ENCODE data around the gene OR1S1. TPM values are rescaled to one million over a fixed set of nuclear protein-coding genes. Genes with fewer than 3 reads are reported as not detected.

OR1S1 gene
- total RNA-seq, 1 donor from 2014 or later = not detected

DNA sequence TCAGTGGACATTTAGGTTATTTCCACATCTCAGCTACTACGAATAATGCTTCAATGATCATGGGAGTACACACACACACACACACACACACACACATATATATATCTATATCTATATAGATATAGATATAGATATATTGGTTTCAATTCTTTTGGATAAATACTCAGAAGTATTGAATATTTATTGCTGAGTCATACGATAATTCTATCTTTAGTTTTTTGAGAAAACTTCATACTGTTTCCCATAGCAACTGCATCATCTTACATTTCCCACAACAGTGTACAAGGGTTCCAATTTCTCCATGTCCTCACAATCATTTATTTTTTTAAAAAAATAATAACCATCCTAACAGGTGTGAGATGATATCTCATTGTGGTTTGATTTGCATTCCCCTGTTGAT, 16.6 kb upstream of the OR1S1 start:
- H3K4me3 ChIP-seq = no peak overlapping the region
- H3K27ac ChIP-seq (replicated peaks) = no peak overlapping the region
- no peaks in the 10 kb centered on the region for H3K4me1 ChIP-seq
- peaks cover 29% of the 10 kb centered on the region for H3K9me3 ChIP-seq (replicated peaks)
- H3K27me3 ChIP-seq (ENCODE audit: low read depth) = no peaks in the 10 kb centered on the region
- TF ChIP-seq, protein P1, sequence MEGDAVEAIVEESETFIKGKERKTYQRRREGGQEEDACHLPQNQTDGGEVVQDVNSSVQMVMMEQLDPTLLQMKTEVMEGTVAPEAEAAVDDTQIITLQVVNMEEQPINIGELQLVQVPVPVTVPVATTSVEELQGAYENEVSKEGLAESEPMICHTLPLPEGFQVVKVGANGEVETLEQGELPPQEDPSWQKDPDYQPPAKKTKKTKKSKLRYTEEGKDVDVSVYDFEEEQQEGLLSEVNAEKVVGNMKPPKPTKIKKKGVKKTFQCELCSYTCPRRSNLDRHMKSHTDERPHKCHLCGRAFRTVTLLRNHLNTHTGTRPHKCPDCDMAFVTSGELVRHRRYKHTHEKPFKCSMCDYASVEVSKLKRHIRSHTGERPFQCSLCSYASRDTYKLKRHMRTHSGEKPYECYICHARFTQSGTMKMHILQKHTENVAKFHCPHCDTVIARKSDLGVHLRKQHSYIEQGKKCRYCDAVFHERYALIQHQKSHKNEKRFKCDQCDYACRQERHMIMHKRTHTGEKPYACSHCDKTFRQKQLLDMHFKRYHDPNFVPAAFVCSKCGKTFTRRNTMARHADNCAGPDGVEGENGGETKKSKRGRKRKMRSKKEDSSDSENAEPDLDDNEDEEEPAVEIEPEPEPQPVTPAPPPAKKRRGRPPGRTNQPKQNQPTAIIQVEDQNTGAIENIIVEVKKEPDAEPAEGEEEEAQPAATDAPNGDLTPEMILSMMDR (IDR thresholded peaks at IDR 0.05; ENCODE audit: borderline replicate concordance) = no peak
- DNase-seq = no peak
- intact Hi-C loops (cut with micrococcal nuclease) = no loop called here
- no peaks in the 10 kb centered on the region for H3K36me3 ChIP-seq

DNA sequence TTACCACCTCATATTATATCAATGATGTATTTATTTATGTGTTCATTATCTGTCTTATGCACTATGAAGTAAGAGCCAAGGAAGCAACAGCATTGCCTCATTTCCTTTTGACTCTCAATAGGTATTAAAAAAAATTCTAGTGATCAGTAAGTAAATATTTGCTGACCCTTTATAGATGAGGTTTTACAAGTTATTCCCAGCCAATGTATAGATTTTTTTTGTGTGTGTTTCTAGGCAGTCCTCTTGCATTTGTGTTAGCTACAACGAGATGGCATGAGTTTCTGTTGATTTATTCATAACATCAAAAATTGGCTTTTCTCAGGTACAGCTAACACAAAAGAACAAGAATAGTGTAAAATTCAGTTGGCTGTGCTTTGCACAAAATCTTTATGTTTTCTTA, 13.2 kb upstream of the OR1S1 start:
- no peak for DNase-seq
- TF ChIP-seq, protein P1 (IDR thresholded peaks at IDR 0.05; ENCODE audit: borderline replicate concordance) = no peak
- Histone ChIP-seq H3K27ac (replicated peaks) (no peak overlapping the region), H3K4me3 (no peak overlapping the region), H3K36me3 (no peaks in the 10 kb centered on the region), H3K9me3 (replicated peaks) (peaks cover 32% of the 10 kb centered on the region), H3K4me1 (no peaks in the 10 kb centered on the region), H3K27me3 (ENCODE audit: low read depth) (no peaks in the 10 kb centered on the region)
- intact Hi-C loops (cut with micrococcal nuclease) = no loop called here

DNA sequence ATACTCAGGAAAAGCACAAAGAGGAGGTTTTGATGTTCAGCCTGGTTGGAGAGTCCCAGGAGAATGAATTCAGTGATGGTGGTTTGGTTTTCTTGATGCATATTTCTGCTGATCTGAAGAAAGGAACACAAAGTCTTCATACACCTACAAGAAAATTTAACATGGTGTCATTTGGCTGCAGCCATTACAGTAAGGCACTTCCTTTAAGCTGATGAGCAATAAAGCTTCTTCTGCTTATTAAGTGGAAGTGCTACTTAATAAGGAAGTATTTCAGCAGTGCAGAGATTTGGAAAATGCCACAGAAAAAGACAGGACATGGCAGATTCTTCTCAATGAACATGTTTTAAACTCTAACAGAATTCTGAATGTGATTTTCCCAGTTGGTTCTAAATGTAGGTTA, 8.5 kb upstream of the OR1S1 start, which contains the start of gene OR1S2:
TSS of gene OR1S2 (minus strand) at position 101 of the 400 bp plus-strand sequence. CDS start at position 101, 0 bp downstream.
- Histone ChIP-seq H3K36me3 (no peaks in the 10 kb centered on the region), H3K27me3 (ENCODE audit: low read depth) (no peaks in the 10 kb centered on the region), H3K4me1 (no peaks in the 10 kb centered on the region), H3K27ac (replicated peaks) (no peak within 1 kb of the TSS), H3K4me3 (no peak within 1 kb of the TSS), H3K9me3 (replicated peaks) (peaks cover 5% of the 10 kb centered on the region)
- no peak for DNase-seq
- TF ChIP-seq, protein P1 (IDR thresholded peaks at IDR 0.05; ENCODE audit: borderline replicate concordance) = no peak
- intact Hi-C loops (cut with micrococcal nuclease) = no loop called here

DNA sequence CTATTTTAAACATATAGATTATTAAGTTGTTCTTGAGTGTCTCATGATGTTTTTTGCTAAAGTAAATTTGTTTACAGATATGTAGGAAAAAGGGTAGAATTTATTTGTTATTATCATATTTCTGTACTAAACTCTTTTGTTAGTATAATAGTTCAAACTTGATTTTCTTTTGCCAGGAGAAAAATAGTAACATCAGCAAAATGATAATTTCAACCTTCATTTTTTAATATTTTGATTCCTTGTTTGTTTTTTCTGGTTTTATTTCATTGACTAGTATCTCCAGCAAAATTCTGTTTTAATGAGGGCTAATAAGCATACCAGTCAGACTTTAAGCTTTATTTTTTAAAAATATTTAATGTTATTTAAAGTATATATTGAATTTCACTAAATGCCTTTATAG, 4.0 kb downstream of the OR1S1 start:
- no peaks in the 10 kb centered on the region for H3K4me1 ChIP-seq
- no peak overlapping the region for H3K4me3 ChIP-seq
- H3K9me3 ChIP-seq (replicated peaks) = no peaks in the 10 kb centered on the region
- no peak overlapping the region for H3K27ac ChIP-seq (replicated peaks)
- no peak for DNase-seq
- no peaks in the 10 kb centered on the region for H3K27me3 ChIP-seq (ENCODE audit: low read depth)
- intact Hi-C loops (cut with micrococcal nuclease) = no loop called here
- TF ChIP-seq, protein P1 (IDR thresholded peaks at IDR 0.05; ENCODE audit: borderline replicate concordance) = no peak
- no peaks in the 10 kb centered on the region for H3K36me3 ChIP-seq

DNA sequence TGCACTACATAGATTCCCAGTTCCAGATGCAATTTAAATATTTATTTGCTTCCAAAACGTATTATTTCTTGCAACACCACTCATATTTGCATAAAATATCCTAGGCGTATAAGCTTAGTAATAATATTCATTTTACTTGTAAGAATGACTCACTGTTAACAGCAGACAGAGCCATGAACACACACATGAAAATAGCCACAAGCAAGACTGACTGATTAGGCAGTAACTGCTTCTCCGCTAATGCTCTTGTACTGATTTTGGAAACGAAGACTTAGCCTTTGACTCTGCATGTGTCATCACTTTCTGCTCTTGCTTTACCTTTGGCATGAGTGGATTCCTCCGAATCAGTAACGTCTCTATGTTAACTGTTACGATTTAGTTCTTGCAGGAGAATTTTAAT, 10.2 kb downstream of the OR1S1 start:
- TF ChIP-seq, protein P1 (IDR thresholded peaks at IDR 0.05; ENCODE audit: borderline replicate concordance) = no peak
- no peak for DNase-seq
- intact Hi-C loops (cut with micrococcal nuclease) = no loop called here
- H3K4me1 ChIP-seq = no peaks in the 10 kb centered on the region
- no peaks in the 10 kb centered on the region for H3K36me3 ChIP-seq
- H3K4me3 ChIP-seq = no peak overlapping the region
- no peak overlapping the region for H3K27ac ChIP-seq (replicated peaks)
- no peaks in the 10 kb centered on the region for H3K27me3 ChIP-seq (ENCODE audit: low read depth)
- H3K9me3 ChIP-seq (replicated peaks) = peaks cover 6% of the 10 kb centered on the region

All from left ventricle myocardium inferior (tissue), 1 donor.